HCT116 (cell line): Measurements from ENCODE around the gene ITGA4. TPM values are rescaled to one million over a fixed set of nuclear protein-coding genes. Genes with fewer than 3 reads are reported as not detected.

Experiments
- ATAC-seq: fragments of 200-7000 bp; cut with Tn5 transposase; 2 replicates; pipeline ENCODE4 v1.9.1; 2020; ENCODE audit warnings: mild to moderate bottlenecking, moderate library complexity
- BruUV-seq: library from RNA; stranded (reverse); fragments of 400-500 nt; replicated peaks from 2 replicates; lab custom pipeline; 2021; lab: Mats Ljungman, UMichigan
- CTCF ChIA-PET: fragments of 300-600 bp; sonication (Branson Sonifier 250); formaldehyde crosslinking; loops from one replicate; lab custom pipeline; 2021; ENCODE audit warnings: antibody characterized with exemption; lab: Charles Lee
- POLR2A ChIA-PET: fragments of 300-600, 350-600 bp; sonication (Branson Sonifier 250); formaldehyde crosslinking; loops from one replicate; lab custom pipeline; 2021; ENCODE audit warnings: antibody characterized with exemption; lab: Charles Lee
- RAD21 ChIA-PET, 2 experiments: fragments of 300-600 bp; sonication (Branson Sonifier 250); formaldehyde crosslinking; loops; one replicate each; lab custom pipeline; 2023; ENCODE audit warnings: low total read pairs in 2 of 2; ENCODE audit not compliant: uncharacterized antibody in 2 of 2, unreplicated experiment in 2 of 2, low non-redundant PET in 1 of 2; lab: Charles Lee
- DNase-seq: peaks from one replicate; pipeline ENCODE4 v3.0.0-alpha.2; 2010; ENCODE audit warnings: low read depth, low spot score
- H2AFZ ChIP-seq: fragments of 200-600 bp; shearing (Covaris generic), sonication (generic); 2 replicates; pipeline ENCODE4 v1.6.1; 2017; ENCODE audit warnings: low read depth, mixed run types, mixed read lengths, antibody characterized with exemption, low read length; ENCODE audit not compliant: poor library complexity, severe bottlenecking
- H3K27ac ChIP-seq: 2 replicates; pipeline ENCODE4 v1.5.1; 2012; ENCODE audit warnings: low read depth, low read length
- H3K27me3 ChIP-seq: fragments of 200-600 bp; sonication (generic); 2 replicates; pipeline ENCODE4 v1.6.1; 2016; ENCODE audit warnings: mixed run types, low read length, mixed read lengths; ENCODE audit not compliant: insufficient read depth
- H3K36me3 ChIP-seq, 2 experiments: fragments of 200-500 bp in 1 of 2; fragments of 200-600 bp in 1 of 2; sonication (Bioruptor generic) in 1 of 2; sonication (generic) in 1 of 2; 2 replicates each; pipeline versions ENCODE4 v1.5.1 to v1.6.1; 2014 to 2016; ENCODE audit warnings: low read length in 2 of 2, inconsistent platforms in 1 of 2, mixed read lengths in 1 of 2, mixed run types in 1 of 2; ENCODE audit not compliant: insufficient read depth in 2 of 2, control insufficient read depth in 1 of 2
- H3K4me1 ChIP-seq, 2 experiments: fragments of 200-600 bp in 1 of 2; sonication (generic) in 1 of 2; 2 replicates each; pipeline versions ENCODE4 v1.5.1 to v1.6.1; 2012 to 2017; ENCODE audit warnings: low read length in 2 of 2, inconsistent platforms in 1 of 2, mild to moderate bottlenecking in 1 of 2, mixed read lengths in 1 of 2, mixed run types in 1 of 2, moderate library complexity in 1 of 2; ENCODE audit not compliant: insufficient read depth in 2 of 2, control insufficient read depth in 1 of 2
- H3K4me2 ChIP-seq: fragments of 200-600 bp; sonication (generic); 2 replicates; pipeline ENCODE4 v1.6.1; 2017; ENCODE audit warnings: mixed run types, low read length, mixed read lengths
- H3K4me3 ChIP-seq, 2 experiments: fragments of 200-600 bp in 1 of 2; sonication (generic) in 1 of 2; replicated peaks in 1 of 2; 2 replicates each; pipeline ENCODE4 v1.5.1; 2011 to 2016; ENCODE audit warnings: low read length in 2 of 2, control low read depth in 1 of 2, low read depth in 1 of 2, mild to moderate bottlenecking in 1 of 2, mixed read lengths in 1 of 2, mixed run types in 1 of 2
- H3K79me2 ChIP-seq: fragments of 200-600 bp; sonication (generic); 2 replicates; pipeline ENCODE4 v1.6.1; 2017; ENCODE audit warnings: mild to moderate bottlenecking, mixed run types, low read length, moderate library complexity, mixed read lengths; ENCODE audit not compliant: insufficient read depth
- H3K9ac ChIP-seq: fragments of 200-600 bp; sonication (generic); 2 replicates; pipeline ENCODE4 v1.6.1; 2016; ENCODE audit warnings: low read length, mixed read lengths
- H3K9me2 ChIP-seq: fragments of 200-600 bp; sonication (generic), shearing (Covaris generic); 2 replicates; pipeline ENCODE4 v1.6.1; 2017; ENCODE audit warnings: mixed run types, mild to moderate bottlenecking, moderate library complexity; ENCODE audit not compliant: insufficient read depth
- H3K9me3 ChIP-seq, 2 experiments: fragments of 200-500 bp in 1 of 2; fragments of 200-600 bp in 1 of 2; sonication (Bioruptor generic) in 1 of 2; sonication (generic) in 1 of 2; 2 replicates each; pipeline ENCODE4 v1.6.1; 2014 to 2017; ENCODE audit warnings: low read length in 2 of 2, mixed read lengths in 2 of 2, inconsistent platforms in 1 of 2, low read depth in 1 of 2, mild to moderate bottlenecking in 1 of 2, mixed run types in 1 of 2, moderate library complexity in 1 of 2; ENCODE audit not compliant: control insufficient read depth in 1 of 2, insufficient read depth in 1 of 2
- H4K20me1 ChIP-seq: fragments of 200-600 bp; sonication (generic), shearing (Covaris generic); 2 replicates; pipeline ENCODE4 v1.6.1; 2017; ENCODE audit warnings: mixed run types, mild to moderate bottlenecking, moderate library complexity; ENCODE audit not compliant: insufficient read depth
- ATF3 ChIP-seq: IDR thresholded peaks from 2 replicates; pipeline ENCODE4 v1.6.1; 2012
- CBX3 ChIP-seq: IDR thresholded peaks from 2 replicates; pipeline ENCODE4 v1.6.1; 2012; ENCODE audit warnings: low read depth
- CEBPB ChIP-seq: IDR thresholded peaks from 2 replicates; pipeline ENCODE4 v1.6.1; 2012; ENCODE audit warnings: low read depth
- EGR1 ChIP-seq: IDR thresholded peaks from 2 replicates; pipeline ENCODE4 v1.6.1; 2012; ENCODE audit warnings: low read depth
- EZH2 ChIP-seq: fragments of 200-600 bp; sonication (generic); IDR thresholded peaks from 2 replicates; pipeline ENCODE4 v1.6.1; 2017; ENCODE audit warnings: antibody characterized with exemption, mixed run types
- FOSL1 ChIP-seq: IDR thresholded peaks from 2 replicates; pipeline ENCODE4 v1.6.1; 2012; ENCODE audit warnings: low read depth
- MAX ChIP-seq: IDR thresholded peaks from 2 replicates; pipeline ENCODE4 v1.6.1; 2012
- POLR2A ChIP-seq: IDR thresholded peaks from 2 replicates; pipeline ENCODE4 v1.7.0; 2011; ENCODE audit warnings: borderline replicate concordance; ENCODE audit not compliant: insufficient read depth, insufficient read length; ENCODE audit errors: extremely low read depth
- POLR2AphosphoS5 ChIP-seq: IDR thresholded peaks from 2 replicates; pipeline ENCODE4 v1.6.1; 2011; ENCODE audit warnings: mild to moderate bottlenecking, low read depth, low read length, moderate library complexity
- REST ChIP-seq: IDR thresholded peaks from 2 replicates; pipeline ENCODE4 v1.6.1; 2012; ENCODE audit warnings: low read depth
- SP1 ChIP-seq: IDR thresholded peaks from 2 replicates; pipeline ENCODE4 v1.6.1; 2012; ENCODE audit warnings: low read depth
- SRF ChIP-seq: IDR thresholded peaks from 2 replicates; pipeline ENCODE4 v1.6.1; 2012; ENCODE audit warnings: low read depth
- ZFX ChIP-seq: fragments of 450-650 bp; IDR thresholded peaks from 2 replicates; pipeline ENCODE4 v1.6.1; 2017
- ZNF274 ChIP-seq: fragments of 200-500 bp; sonication (Bioruptor generic); IDR thresholded peaks from 2 replicates; pipeline ENCODE4 v1.6.1; 2014; ENCODE audit warnings: mild to moderate bottlenecking, low read depth, low read length, inconsistent platforms
- intact Hi-C: fragments of 100-400 bp; cut with micrococcal nuclease; formaldehyde crosslinking; loops from 2 replicates; pipeline ENCODE4 v1.10.0; 2022
- total RNA-seq: library from RNA; stranded (reverse); gene quantifications from one replicate; pipeline ENCODE4 v1.2.1, GENCODE V29; 2021; ENCODE audit not compliant: unreplicated experiment
- TF ChIP-seq, protein P1 (sequence below): IDR thresholded peaks from 2 replicates; pipeline ENCODE4 v1.6.1; 2011; ENCODE audit warnings: mild to moderate bottlenecking, low read length, moderate library complexity; ENCODE audit not compliant: insufficient replicate concordance; ENCODE audit errors: extremely low read depth
- TF ChIP-seq, protein P2 (sequence below), 3 experiments: fragments of 200-600 bp in 1 of 3; sonication (generic) in 1 of 3; IDR thresholded peaks in 2 of 3; conservative IDR thresholded peaks in 1 of 3; 2 replicates each; pipeline ENCODE4 v1.5.1; 2012 to 2017; ENCODE audit warnings: low read depth in 2 of 3, low read length in 2 of 3, antibody characterized with exemption in 1 of 3, borderline replicate concordance in 1 of 3, control low read depth in 1 of 3, mild to moderate bottlenecking in 1 of 3, mixed read lengths in 1 of 3, mixed run types in 1 of 3, moderate library complexity in 1 of 3; ENCODE audit not compliant: insufficient read depth in 1 of 3

The ITGA4 gene
- total RNA-seq, 1 experiment from 2014 or later: 0.49 TPM

- CTCF ChIA-PET: no interaction called here
Observed at GRCh38 chr2:181426672-181427071, 30.5 kb upstream of the ITGA4 start.

More at GRCh38 chr2:181426672-181427071, 30.5 kb upstream of the ITGA4 start:
- TF ChIP-seq EGR1: no peak
- no peak for TF ChIP-seq SP1
- no peak for TF ChIP-seq ZNF274
- TF ChIP-seq SRF: no peak
- TF ChIP-seq FOSL1: no peak
- TF ChIP-seq MAX: no peak
- TF ChIP-seq, protein P1, sequence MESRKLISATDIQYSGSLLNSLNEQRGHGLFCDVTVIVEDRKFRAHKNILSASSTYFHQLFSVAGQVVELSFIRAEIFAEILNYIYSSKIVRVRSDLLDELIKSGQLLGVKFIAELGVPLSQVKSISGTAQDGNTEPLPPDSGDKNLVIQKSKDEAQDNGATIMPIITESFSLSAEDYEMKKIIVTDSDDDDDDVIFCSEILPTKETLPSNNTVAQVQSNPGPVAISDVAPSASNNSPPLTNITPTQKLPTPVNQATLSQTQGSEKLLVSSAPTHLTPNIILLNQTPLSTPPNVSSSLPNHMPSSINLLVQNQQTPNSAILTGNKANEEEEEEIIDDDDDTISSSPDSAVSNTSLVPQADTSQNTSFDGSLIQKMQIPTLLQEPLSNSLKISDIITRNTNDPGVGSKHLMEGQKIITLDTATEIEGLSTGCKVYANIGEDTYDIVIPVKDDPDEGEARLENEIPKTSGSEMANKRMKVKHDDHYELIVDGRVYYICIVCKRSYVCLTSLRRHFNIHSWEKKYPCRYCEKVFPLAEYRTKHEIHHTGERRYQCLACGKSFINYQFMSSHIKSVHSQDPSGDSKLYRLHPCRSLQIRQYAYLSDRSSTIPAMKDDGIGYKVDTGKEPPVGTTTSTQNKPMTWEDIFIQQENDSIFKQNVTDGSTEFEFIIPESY: no peak
- TF ChIP-seq POLR2AphosphoS5: no peak
- TF ChIP-seq, protein P2, sequence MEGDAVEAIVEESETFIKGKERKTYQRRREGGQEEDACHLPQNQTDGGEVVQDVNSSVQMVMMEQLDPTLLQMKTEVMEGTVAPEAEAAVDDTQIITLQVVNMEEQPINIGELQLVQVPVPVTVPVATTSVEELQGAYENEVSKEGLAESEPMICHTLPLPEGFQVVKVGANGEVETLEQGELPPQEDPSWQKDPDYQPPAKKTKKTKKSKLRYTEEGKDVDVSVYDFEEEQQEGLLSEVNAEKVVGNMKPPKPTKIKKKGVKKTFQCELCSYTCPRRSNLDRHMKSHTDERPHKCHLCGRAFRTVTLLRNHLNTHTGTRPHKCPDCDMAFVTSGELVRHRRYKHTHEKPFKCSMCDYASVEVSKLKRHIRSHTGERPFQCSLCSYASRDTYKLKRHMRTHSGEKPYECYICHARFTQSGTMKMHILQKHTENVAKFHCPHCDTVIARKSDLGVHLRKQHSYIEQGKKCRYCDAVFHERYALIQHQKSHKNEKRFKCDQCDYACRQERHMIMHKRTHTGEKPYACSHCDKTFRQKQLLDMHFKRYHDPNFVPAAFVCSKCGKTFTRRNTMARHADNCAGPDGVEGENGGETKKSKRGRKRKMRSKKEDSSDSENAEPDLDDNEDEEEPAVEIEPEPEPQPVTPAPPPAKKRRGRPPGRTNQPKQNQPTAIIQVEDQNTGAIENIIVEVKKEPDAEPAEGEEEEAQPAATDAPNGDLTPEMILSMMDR (IDR thresholded peaks at IDR 0.05 in 2 of 3, conservative IDR thresholded peaks at IDR 0.05 in 1 of 3; ENCODE audit: borderline replicate concordance in 1 of 3, insufficient read depth in 1 of 3, low read depth in 2 of 3, low read length in 2 of 3): no peak
- TF ChIP-seq ZFX: no peak
- no peak for TF ChIP-seq POLR2A
- TF ChIP-seq EZH2: no peak
- no peak for TF ChIP-seq REST
- TF ChIP-seq CBX3: no peak
- TF ChIP-seq ATF3: no peak
- TF ChIP-seq CEBPB: no peak
- TF ChIP-seq, all 23 proteins: peak for 0
- no peak overlapping the region for H3K27ac ChIP-seq
- intact Hi-C loops: no loop called here
- H3K4me1 ChIP-seq: no peaks in the 10 kb centered on the region
- no peaks in the 10 kb centered on the region for H3K36me3 ChIP-seq
- H3K4me3 ChIP-seq: no peak overlapping the region
- ATAC-seq: no peak
- H4K20me1 ChIP-seq: no peaks in the 10 kb centered on the region
- DNase-seq: no peak
- no peaks in the 10 kb centered on the region for H3K27me3 ChIP-seq
- H2AFZ ChIP-seq: no peak overlapping the region
- no peaks in the 10 kb centered on the region for H3K9me2 ChIP-seq
- ChIA-PET POLR2A (no interaction called here), RAD21 (no interaction called here)
- no peaks in the 10 kb centered on the region for H3K79me2 ChIP-seq
- no peak overlapping the region for H3K9ac ChIP-seq
- BruUV-seq: no TSS peak
- no peaks in the 10 kb centered on the region for H3K9me3 ChIP-seq
- no peak overlapping the region for H3K4me2 ChIP-seq
